Measurements from ENCODE around the gene IQCH.

IQCH gene

GRCh38 chr15:67515557-67515956 is 261.0 kb downstream of the IQCH start:
- DNase-seq (ENCODE audit: low read depth): no peak
- no peak for TF ChIP-seq CTCF (conservative IDR thresholded peaks at IDR 0.05; ENCODE audit: low read length)
- no peak overlapping the region for H3K4me3 ChIP-seq (ENCODE audit: low read length)

GRCh38 chr15:67520321-67521028 is 265.9 kb downstream of the IQCH start:
- TF ChIP-seq CTCF (conservative IDR thresholded peaks at IDR 0.05; ENCODE audit: low read length): no peak; the same call in 1 of the 2 replicates
- no peak for DNase-seq (ENCODE audit: low read depth)
- peak overlapping the region; percentile 87 for H3K4me3 ChIP-seq (ENCODE audit: low read length)

GRCh38 chr15:67521029-67521782 is 266.6 kb downstream of the IQCH start, which contains the start of gene C15orf61:
Gene C15orf61, plus strand, starts transcription at chr15:67521131. Its CDS starts 118 bp downstream, at chr15:67521249.
- peak; percentile 80 for DNase-seq (ENCODE audit: low read depth)
- no peak for TF ChIP-seq CTCF (conservative IDR thresholded peaks at IDR 0.05; ENCODE audit: low read length)

GRCh38 chr15:67521783-67522568 is 267.4 kb downstream of the IQCH start:
- H3K4me3 ChIP-seq (ENCODE audit: low read length): peak overlapping the region; percentile 87
- DNase-seq (ENCODE audit: low read depth): peak; percentile 78
- TF ChIP-seq CTCF (conservative IDR thresholded peaks at IDR 0.05; ENCODE audit: low read length): no peak

More at GRCh38 chr15:67521029-67521782, 266.6 kb downstream of the IQCH start, which contains the start of gene C15orf61:
- H3K4me3 ChIP-seq (ENCODE audit: low read length): peak within 1 kb of the TSS; percentile 87

- DNase-seq (ENCODE audit: low read depth): no peak
- TF ChIP-seq CTCF (conservative IDR thresholded peaks at IDR 0.05; ENCODE audit: low read length): no peak
- H3K4me3 ChIP-seq (ENCODE audit: low read length): peak overlapping the region; percentile 87
Observed at GRCh38 chr15:67523330-67523729, 268.7 kb downstream of the IQCH start.

GRCh38 chr15:67524235-67524634 is 269.6 kb downstream of the IQCH start:
- no peak for DNase-seq (ENCODE audit: low read depth)
- H3K4me3 ChIP-seq (ENCODE audit: low read length): peak overlapping the region; percentile 0; the same call in 1 of the 2 replicates
- no peak for TF ChIP-seq CTCF (conservative IDR thresholded peaks at IDR 0.05; ENCODE audit: low read length)

Data from AG10803 (cell line).